ENCODE data around the gene PHLPP1. TPM values are rescaled to one million over a fixed set of nuclear protein-coding genes. Genes with fewer than 3 reads are reported as not detected.

PHLPP1 gene
- total RNA-seq, 2 experiments from 2014 or later: 6.8 to 7.1 TPM

DNA sequence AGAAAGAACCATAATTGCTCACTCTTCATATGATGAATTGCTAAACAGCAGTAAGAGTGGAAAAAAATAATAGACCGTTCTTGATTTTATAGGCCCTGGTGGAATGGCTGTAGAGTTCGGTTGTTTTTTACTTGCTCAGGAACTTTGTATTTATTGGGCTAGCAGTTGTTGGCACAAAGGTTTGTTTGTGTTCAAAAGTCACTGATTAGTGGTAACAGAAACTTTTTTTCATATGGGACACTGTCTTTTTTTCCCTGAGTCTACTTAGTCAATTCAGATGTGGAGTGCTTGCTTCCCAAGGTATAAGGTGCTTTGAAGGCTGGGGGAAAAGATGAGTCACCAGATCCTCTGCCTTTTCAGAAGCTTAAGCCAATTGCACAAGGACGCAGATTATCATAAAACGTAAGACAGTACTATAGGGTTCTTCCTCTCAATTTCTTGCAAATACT is 25.8 kb downstream of the PHLPP1 start:
- H3K36me3 Mint-ChIP-seq (ENCODE audit: low read depth): no peaks in the 10 kb centered on the region
- no peaks in the 10 kb centered on the region for H3K27me3 Mint-ChIP-seq
- Histone ChIP-seq H3K27me3 (ENCODE audit: control insufficient read depth in 1 of 2, insufficient read depth in 2 of 2, low read length in 2 of 2) (no peaks in the 10 kb centered on the region), H3K4me1 (ENCODE audit: insufficient read depth, low read length) (no peaks in the 10 kb centered on the region), H3K9me3 (ENCODE audit: control insufficient read depth in 1 of 2, insufficient read depth in 1 of 2, low read length in 2 of 2) (no peaks in the 10 kb centered on the region), H3K36me3 (ENCODE audit: insufficient read depth, low read length) (no peaks in the 10 kb centered on the region), H3K27ac (ENCODE audit: low read depth in 1 of 2, low read length in 2 of 2) (no peak overlapping the region), H3K4me3 (ENCODE audit: low read length) (no peak overlapping the region)
- intact Hi-C loops (cut with DNase I, micrococcal nuclease): no loop called here
- no peak for ATAC-seq (ENCODE audit: poor library complexity)
- TF ChIP-seq CTCF (IDR thresholded peaks at IDR 0.05): no peak
- H3K27ac Mint-ChIP-seq: no peak overlapping the region
- H3K9me3 Mint-ChIP-seq: peaks cover 2% of the 10 kb centered on the region
- H3K4me3 Mint-ChIP-seq: no peak overlapping the region
- DNase-seq: peak in 1 of 14 experiments; percentile 12
- H3K4me1 Mint-ChIP-seq (ENCODE audit: low read depth): peaks cover 11% of the 10 kb centered on the region
- ChIA-PET POLR2A (no interaction called here), CTCF (no interaction called here)

- TF ChIP-seq CTCF (IDR thresholded peaks at IDR 0.05): no peak
- Histone ChIP-seq H3K27ac (ENCODE audit: low read depth in 1 of 2, low read length in 2 of 2) (no peak overlapping the region), H3K4me1 (ENCODE audit: insufficient read depth, low read length) (no peaks in the 10 kb centered on the region), H3K36me3 (ENCODE audit: insufficient read depth, low read length) (no peaks in the 10 kb centered on the region), H3K9me3 (ENCODE audit: control insufficient read depth in 1 of 2, insufficient read depth in 1 of 2, low read length in 2 of 2) (no peaks in the 10 kb centered on the region), H3K4me3 (ENCODE audit: low read length) (no peak overlapping the region), H3K27me3 (ENCODE audit: control insufficient read depth in 1 of 2, insufficient read depth in 2 of 2, low read length in 2 of 2) (no peaks in the 10 kb centered on the region)
- Mint-ChIP-seq H3K36me3 (ENCODE audit: low read depth) (no peaks in the 10 kb centered on the region), H3K27ac (no peak overlapping the region), H3K4me1 (ENCODE audit: low read depth) (peaks cover 11% of the 10 kb centered on the region), H3K9me3 (peaks cover 2% of the 10 kb centered on the region), H3K4me3 (no peak overlapping the region), H3K27me3 (no peaks in the 10 kb centered on the region)
- ChIA-PET CTCF (no interaction called here), POLR2A (interaction anchor here (1.1 kb wide), 1 partner anchor 26 kb away, joined by 3 read pairs; the partner anchor contains the start of gene PHLPP1)
- no peak for DNase-seq
- ATAC-seq (ENCODE audit: poor library complexity): no peak
- intact Hi-C loops (cut with DNase I, micrococcal nuclease): no loop called here
Measured at GRCh38 chr18:62741584-62741983, 26.2 kb downstream of the PHLPP1 start.

DNA sequence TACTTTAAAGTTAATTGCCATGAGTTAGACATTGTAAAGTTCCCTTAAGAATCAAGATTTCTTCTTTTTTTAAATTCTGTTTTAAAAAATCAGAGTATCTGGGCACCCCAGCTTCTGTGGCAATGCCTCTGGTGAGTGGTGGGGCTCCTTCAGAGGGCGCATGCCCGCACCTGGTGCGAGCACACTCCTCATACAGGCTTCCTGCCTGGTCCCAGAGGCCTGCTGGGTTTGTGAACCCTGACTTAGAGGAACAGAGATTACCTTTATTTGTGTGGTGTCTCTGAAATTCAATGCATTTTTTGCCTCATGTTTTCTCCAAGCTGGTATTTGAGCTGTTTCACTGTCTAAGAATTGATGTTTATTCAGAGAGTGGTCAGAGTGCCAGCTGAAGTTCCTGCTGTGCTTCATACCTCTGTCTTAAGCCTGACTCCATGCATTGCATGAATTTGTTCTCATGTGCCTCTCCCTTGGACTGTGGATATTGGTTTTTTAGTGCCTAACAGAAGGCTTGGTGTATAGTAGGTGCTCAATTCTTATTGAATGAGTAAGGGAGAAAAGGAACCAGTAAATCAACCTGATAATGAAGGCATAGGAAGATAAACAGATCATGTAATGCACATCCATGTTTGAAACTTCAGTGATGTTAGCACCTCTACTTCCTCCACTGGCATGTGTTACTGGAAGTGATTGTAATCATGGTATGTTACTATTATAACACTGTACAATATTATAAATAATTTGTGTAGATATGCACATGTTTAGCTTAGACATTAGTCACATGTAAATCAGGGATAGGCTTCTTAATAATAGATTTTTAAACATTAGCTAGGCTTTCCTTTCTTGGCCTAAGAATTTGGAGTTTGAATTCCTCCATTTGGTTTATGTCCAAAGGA is 29.0 kb downstream of the PHLPP1 start:
- Histone ChIP-seq H3K27ac (ENCODE audit: low read depth in 1 of 2, low read length in 2 of 2) (no peak overlapping the region), H3K27me3 (ENCODE audit: control insufficient read depth in 1 of 2, insufficient read depth in 2 of 2, low read length in 2 of 2) (no peaks in the 10 kb centered on the region), H3K4me3 (ENCODE audit: low read length) (no peak overlapping the region), H3K36me3 (ENCODE audit: insufficient read depth, low read length) (no peaks in the 10 kb centered on the region), H3K4me1 (ENCODE audit: insufficient read depth, low read length) (no peaks in the 10 kb centered on the region), H3K9me3 (ENCODE audit: control insufficient read depth in 1 of 2, insufficient read depth in 1 of 2, low read length in 2 of 2) (peaks cover 0 to 4% of the 10 kb centered on the region in 2 experiments)
- ChIA-PET CTCF (interaction anchor here (0.7 kb wide), 1 partner anchor 30 kb away, joined by 3 read pairs; no protein-coding TSS in a partner anchor), POLR2A (no interaction called here)
- H3K4me1 Mint-ChIP-seq (ENCODE audit: low read depth): peaks cover 11% of the 10 kb centered on the region
- no peaks in the 10 kb centered on the region for H3K27me3 Mint-ChIP-seq
- intact Hi-C loops (cut with DNase I, micrococcal nuclease): no loop called here
- DNase-seq (no peak), ATAC-seq (ENCODE audit: poor library complexity) (no peak)
- no peak overlapping the region for H3K27ac Mint-ChIP-seq
- no peaks in the 10 kb centered on the region for H3K9me3 Mint-ChIP-seq
- no peaks in the 10 kb centered on the region for H3K36me3 Mint-ChIP-seq (ENCODE audit: low read depth)
- no peak for TF ChIP-seq CTCF (IDR thresholded peaks at IDR 0.05)
- no peak overlapping the region for H3K4me3 Mint-ChIP-seq
